Suprapubic skin (tissue), 4 donors: ENCODE measurements around the gene ATAD3C.

Source experiments
- POLR2A ChIP-seq, 2 donors: fragments of 450-650 bp; IDR thresholded peaks; one replicate each; pipeline ENCODE4 v1.6.1; 2017; ENCODE audit warnings: antibody characterized with exemption in 2 of 2, mild to moderate bottlenecking in 2 of 2, moderate library complexity in 2 of 2
- POLR2AphosphoS5 ChIP-seq, 3 donors: sonication (generic); formaldehyde crosslinking; IDR thresholded peaks; one replicate each; pipeline ENCODE4 v1.6.1; 2017; ENCODE audit warnings: antibody characterized with exemption in 3 of 3
- TF ChIP-seq, protein P1 (sequence below), 2 donors: fragments of 200-600 bp in 1 of 2; fragments of 450-650 bp in 1 of 2; sonication (generic) in 1 of 2; IDR thresholded peaks; one replicate each; pipeline ENCODE4 v1.5.1; 2016 to 2019; ENCODE audit warnings: antibody characterized with exemption in 2 of 2, mild to moderate bottlenecking in 1 of 2, moderate library complexity in 1 of 2

DNA sequence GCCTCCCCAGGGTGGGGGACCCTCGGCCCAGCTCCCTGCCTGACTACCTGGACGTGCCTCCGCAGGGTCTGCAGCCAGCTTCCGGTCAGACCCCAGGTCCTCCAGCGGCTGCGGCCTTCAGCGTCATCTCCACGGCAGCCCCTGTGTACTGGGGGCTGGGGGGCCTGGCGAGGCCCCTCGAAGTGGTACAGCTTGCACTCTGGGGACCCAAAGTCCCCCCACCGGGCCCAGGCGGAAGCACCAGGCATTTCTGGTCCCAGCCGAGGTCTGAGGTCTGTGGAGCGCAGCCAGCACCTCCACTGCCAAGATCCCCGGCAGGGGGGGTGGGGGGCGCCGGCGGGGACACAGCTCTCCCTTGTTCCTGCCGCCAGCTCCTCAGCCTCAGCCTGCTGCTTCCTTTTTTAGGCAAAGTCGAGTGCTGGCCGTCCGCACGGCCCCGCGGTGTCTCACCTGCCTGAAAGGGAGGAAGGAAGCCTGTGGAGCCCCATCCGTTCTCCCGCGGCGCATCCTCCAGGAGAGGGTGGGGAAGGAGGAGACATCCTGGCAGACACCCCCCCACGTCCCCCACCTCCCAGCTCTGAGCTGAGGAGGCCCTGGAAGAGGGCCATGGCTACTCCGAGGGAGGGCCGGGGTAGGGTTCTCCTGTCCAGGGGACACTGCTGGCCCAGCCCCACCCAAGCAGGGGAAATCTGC is 15.2 kb upstream of the ATAD3C start:
- TF ChIP-seq, protein P1, sequence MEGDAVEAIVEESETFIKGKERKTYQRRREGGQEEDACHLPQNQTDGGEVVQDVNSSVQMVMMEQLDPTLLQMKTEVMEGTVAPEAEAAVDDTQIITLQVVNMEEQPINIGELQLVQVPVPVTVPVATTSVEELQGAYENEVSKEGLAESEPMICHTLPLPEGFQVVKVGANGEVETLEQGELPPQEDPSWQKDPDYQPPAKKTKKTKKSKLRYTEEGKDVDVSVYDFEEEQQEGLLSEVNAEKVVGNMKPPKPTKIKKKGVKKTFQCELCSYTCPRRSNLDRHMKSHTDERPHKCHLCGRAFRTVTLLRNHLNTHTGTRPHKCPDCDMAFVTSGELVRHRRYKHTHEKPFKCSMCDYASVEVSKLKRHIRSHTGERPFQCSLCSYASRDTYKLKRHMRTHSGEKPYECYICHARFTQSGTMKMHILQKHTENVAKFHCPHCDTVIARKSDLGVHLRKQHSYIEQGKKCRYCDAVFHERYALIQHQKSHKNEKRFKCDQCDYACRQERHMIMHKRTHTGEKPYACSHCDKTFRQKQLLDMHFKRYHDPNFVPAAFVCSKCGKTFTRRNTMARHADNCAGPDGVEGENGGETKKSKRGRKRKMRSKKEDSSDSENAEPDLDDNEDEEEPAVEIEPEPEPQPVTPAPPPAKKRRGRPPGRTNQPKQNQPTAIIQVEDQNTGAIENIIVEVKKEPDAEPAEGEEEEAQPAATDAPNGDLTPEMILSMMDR (IDR thresholded peaks at IDR 0.05): no peak
- no peak for TF ChIP-seq POLR2AphosphoS5 (IDR thresholded peaks at IDR 0.05)
- TF ChIP-seq POLR2A (IDR thresholded peaks at IDR 0.05): no peak
